GM12878 (cell line): ENCODE measurements around the gene MOG. TPM values are rescaled to one million over a fixed set of nuclear protein-coding genes. Genes with fewer than 3 reads are reported as not detected.

Source experiments
- ATAC-seq: fragments of 200-7000 bp; cut with Tn5 transposase; 3 replicates; pipeline ENCODE4 v1.9.1; 2020; ENCODE audit warnings: mild to moderate bottlenecking, moderate library complexity
- BruUV-seq: library from RNA; stranded (reverse); fragments of 400-500 nt; replicated peaks from 2 replicates; lab custom pipeline; 2021; lab: Mats Ljungman, UMichigan
- CTCF ChIA-PET: fragments of 300-600 bp; sonication (Branson Sonifier 250); formaldehyde crosslinking; extraction: SDS; loops from one replicate; lab custom pipeline; 2021; ENCODE audit warnings: inconsistent platforms; lab: Yijun Ruan, JAX
- POLR2A ChIA-PET: fragments of 350-600 bp; formaldehyde crosslinking; extraction: SDS; loops from one replicate; lab custom pipeline; 2021; ENCODE audit warnings: inconsistent platforms; lab: Charles Lee
- RAD21 ChIA-PET: fragments of 300-600 bp; sonication (Branson Sonifier 250); formaldehyde crosslinking; loops from one replicate; lab custom pipeline; 2023; ENCODE audit warnings: antibody characterized with exemption; ENCODE audit not compliant: unreplicated experiment; lab: Charles Lee
- SMC1A ChIA-PET: fragments of 300-600 bp; sonication (Branson Sonifier 250); formaldehyde crosslinking; loops from one replicate; lab custom pipeline; 2023; ENCODE audit not compliant: unreplicated experiment, uncharacterized antibody; lab: Charles Lee
- DNase-seq: peaks from one replicate; pipeline ENCODE4 v3.0.0-alpha.2; 2011; ENCODE audit warnings: low read depth, low spot score
- FAIRE-seq: peaks from 3 replicates; lab custom pipeline; 2011; peaks lifted over from hg19 to GRCh38; lab: Jason Lieb, UNC
- H2AFZ ChIP-seq: 2 replicates; pipeline ENCODE4 v1.6.0; 2011; ENCODE audit warnings: low read depth, low read length, control low read depth; ENCODE audit not compliant: control insufficient read depth
- H3K27ac ChIP-seq: 2 replicates; pipeline ENCODE4 v1.5.1; 2011; ENCODE audit warnings: control low read depth; ENCODE audit not compliant: control insufficient read depth, insufficient read depth
- H3K27me3 ChIP-seq, 2 experiments: replicated peaks in 1 of 2; 2 replicates each; pipeline versions ENCODE4 v1.6.0 to v1.6.1; 2011; ENCODE audit warnings: low read length in 1 of 2; ENCODE audit not compliant: control insufficient read depth in 2 of 2, insufficient read depth in 2 of 2
- H3K36me3 ChIP-seq, 2 experiments: 2 replicates each; pipeline ENCODE4 v1.5.1; 2011; ENCODE audit warnings: low read length in 1 of 2; ENCODE audit not compliant: control insufficient read depth in 2 of 2, insufficient read depth in 2 of 2
- H3K4me1 ChIP-seq: 2 replicates; pipeline ENCODE4 v1.6.1; 2011; ENCODE audit warnings: mild to moderate bottlenecking, low read length, moderate library complexity, mixed read lengths; ENCODE audit not compliant: control insufficient read depth, insufficient read depth
- H3K4me2 ChIP-seq: 2 replicates; pipeline ENCODE4 v1.6.0; 2011; ENCODE audit warnings: control low read depth; ENCODE audit not compliant: control insufficient read depth, insufficient read depth
- H3K4me3 ChIP-seq: fragments of 200-600 bp; sonication (generic); 2 replicates; pipeline ENCODE4 v1.5.1; 2016
- H3K79me2 ChIP-seq: 2 replicates; pipeline ENCODE4 v1.6.0; 2011; ENCODE audit warnings: low read length; ENCODE audit not compliant: control insufficient read depth, insufficient read depth
- H3K9ac ChIP-seq: 2 replicates; pipeline ENCODE4 v1.8.0; 2011; ENCODE audit warnings: low read length, control low read depth, mixed read lengths; ENCODE audit not compliant: control insufficient read depth, insufficient read depth
- H3K9me3 ChIP-seq: replicated peaks from 3 replicates; pipeline ENCODE4 v1.5.1; 2011; ENCODE audit warnings: mild to moderate bottlenecking, low read length; ENCODE audit not compliant: control insufficient read depth, insufficient read depth
- H4K20me1 ChIP-seq: 2 replicates; pipeline ENCODE4 v1.6.0; 2011; ENCODE audit not compliant: control insufficient read depth, insufficient read depth
- BHLHE40 ChIP-seq, 2 experiments: fragments of 450-650 bp in 1 of 2; IDR thresholded peaks; 2 replicates each; pipeline ENCODE4 v1.6.1; 2011 to 2017; ENCODE audit warnings: low read depth in 2 of 2, borderline replicate concordance in 1 of 2, improper control_type of control experiment in 1 of 2, low read length in 1 of 2, mild to moderate bottlenecking in 1 of 2
- CBX5 ChIP-seq: sonication (generic); IDR thresholded peaks from 2 replicates; pipeline ENCODE4 v1.6.1; 2016; ENCODE audit warnings: low read depth, moderate library complexity, mild to moderate bottlenecking, inconsistent platforms
- CHD1 ChIP-seq: IDR thresholded peaks from 2 replicates; pipeline ENCODE4 v1.6.1; 2012; ENCODE audit warnings: low read depth, low read length, improper control_type of control experiment
- ESRRA ChIP-seq: IDR thresholded peaks from 2 replicates; pipeline ENCODE4 v1.6.1; 2012; ENCODE audit warnings: mild to moderate bottlenecking, low read length, improper control_type of control experiment
- NR2F1 ChIP-seq: fragments of 450-650 bp; conservative IDR thresholded peaks from 2 replicates; pipeline ENCODE4 v1.6.1; 2017; ENCODE audit warnings: mild to moderate bottlenecking
- TCF12 ChIP-seq: IDR thresholded peaks from 2 replicates; pipeline ENCODE4 v1.6.1; 2011; ENCODE audit warnings: low read depth, mild to moderate bottlenecking, low read length
- ZBED1 ChIP-seq: IDR thresholded peaks from 2 replicates; pipeline ENCODE4 v1.6.1; 2016; ENCODE audit warnings: borderline replicate concordance
- WGBS: methylation state at CpG from one replicate; pipeline ENCODE4 v1.1.6; 2016; ENCODE audit warnings: low lambda C conversion rate; ENCODE audit not compliant: insufficient replicate concordance, insufficient coverage; ENCODE audit errors: missing lambda C conversion rate; 5-methylcytosine and 5-hydroxymethylcytosine counted together
- in situ Hi-C: fragments of 300-500 bp; cut with MboI; formaldehyde crosslinking; loops from 9 replicates; pipeline ENCODE4 v1.14.3; 2018; ENCODE audit warnings: mixed read lengths
- intact Hi-C: fragments of 100-400 bp; cut with micrococcal nuclease; formaldehyde crosslinking; loops from one replicate; pipeline ENCODE4 v1.14.2; 2022; ENCODE audit not compliant: unreplicated experiment
- polyA plus RNA-seq, 11 experiments: library from polyadenylated mRNA; depleted of rRNA in 4 of 11; unstranded in 6 of 11; stranded (reverse) in 5 of 11; fragments of >200 nt; fragmentation: Nextera tagmentation in 4 of 11; fragmentation: Illumina TruSeq in 1 of 11; extraction: Ambion mirVana in 4 of 11; extraction: Trizol in 1 of 11; gene quantifications; 1 replicate in 1 of 11; 2 replicates in 10 of 11; pipeline versions ENCODE4 v1.2.1 to v1.2.3, GENCODE V29; 2011 to 2016; ENCODE audit warnings: inconsistent platforms in 2 of 11, missing spikeins in 2 of 11, low read depth in 1 of 11
- total RNA-seq, 4 experiments: library from RNA; depleted of rRNA in 3 of 4; stranded (reverse); fragments of >200 nt in 3 of 4; fragmentation: Illumina TruSeq in 1 of 4; extraction: Trizol in 1 of 4; gene quantifications; 2 replicates each; pipeline versions ENCODE4 v1.2.1 to v1.2.3, GENCODE V29; 2013 to 2021
- TF ChIP-seq, protein P1 (sequence below): fragments of 450-650 bp; IDR thresholded peaks from 2 replicates; pipeline ENCODE4 v1.6.1; 2016; ENCODE audit warnings: mild to moderate bottlenecking
- TF ChIP-seq, protein P2 (sequence below): IDR thresholded peaks from 2 replicates; pipeline ENCODE4 v1.6.1; 2011; ENCODE audit warnings: borderline replicate concordance, low read depth, mild to moderate bottlenecking, moderate library complexity, low read length; ENCODE audit not compliant: insufficient read depth, poor library complexity, severe bottlenecking

Gene MOG
- total and polyA plus RNA-seq, 10 of the 15 experiments (the other 5 are each of a cell fraction or from before 2014, with no cell fraction given): not detected

DNA sequence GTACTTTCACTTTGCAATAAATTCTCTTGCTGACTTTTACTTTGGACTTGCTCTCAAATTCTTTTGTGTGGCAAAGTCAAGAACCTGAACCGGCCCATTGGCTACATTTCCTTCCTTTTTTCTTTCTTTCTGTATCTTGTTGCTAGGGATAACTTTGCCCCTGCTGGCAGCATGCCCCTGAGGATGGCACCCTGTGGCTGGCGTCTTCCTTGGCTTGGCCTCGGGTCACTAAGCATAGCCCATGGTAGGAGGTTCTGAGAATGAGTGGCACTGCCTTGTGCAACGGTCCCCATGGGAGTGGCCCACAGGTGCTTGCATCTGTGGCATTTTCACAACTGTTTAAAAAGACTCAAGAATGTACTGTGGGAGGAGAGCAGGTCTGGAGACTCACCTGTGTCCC, 52.3 kb downstream of the MOG start:
- no peak for TF ChIP-seq CBX5
- TF ChIP-seq, protein P1, sequence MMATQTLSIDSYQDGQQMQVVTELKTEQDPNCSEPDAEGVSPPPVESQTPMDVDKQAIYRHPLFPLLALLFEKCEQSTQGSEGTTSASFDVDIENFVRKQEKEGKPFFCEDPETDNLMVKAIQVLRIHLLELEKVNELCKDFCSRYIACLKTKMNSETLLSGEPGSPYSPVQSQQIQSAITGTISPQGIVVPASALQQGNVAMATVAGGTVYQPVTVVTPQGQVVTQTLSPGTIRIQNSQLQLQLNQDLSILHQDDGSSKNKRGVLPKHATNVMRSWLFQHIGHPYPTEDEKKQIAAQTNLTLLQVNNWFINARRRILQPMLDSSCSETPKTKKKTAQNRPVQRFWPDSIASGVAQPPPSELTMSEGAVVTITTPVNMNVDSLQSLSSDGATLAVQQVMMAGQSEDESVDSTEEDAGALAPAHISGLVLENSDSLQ: peak; percentile 65
- TF ChIP-seq, all 136 proteins: peak for 1
- Histone ChIP-seq H3K4me1 (peaks cover 11% of the 10 kb centered on the region; the same call in 1 of the 2 replicates), H3K27me3 (no peaks in the 10 kb centered on the region), H3K79me2 (no peaks in the 10 kb centered on the region), H4K20me1 (no peaks in the 10 kb centered on the region), H3K4me2 (peak overlapping the region; percentile 68), H3K4me3 (no peak overlapping the region), H2AFZ (peak overlapping the region; percentile 24; the same call in 1 of the 2 replicates), H3K36me3 (no peaks in the 10 kb centered on the region), H3K9me3 (no peaks in the 10 kb centered on the region; the same call in 2 of the 3 replicates), H3K27ac (no peak overlapping the region), H3K9ac (no peak overlapping the region)
- intact Hi-C loops: no loop called here
- in situ Hi-C loops: no loop called here
- no TSS peak for BruUV-seq
- ChIA-PET POLR2A (interaction anchor here (1.0 kb wide), 3 partner anchors 13 to 50 kb away, joined by 3 to 6 read pairs (median 3); no protein-coding TSS in a partner anchor), RAD21 (interaction anchor here (1.1 to 2.4 kb wide), 4 partner anchors 11 to 55 kb away, joined by 3 to 7 read pairs (median 6); no protein-coding TSS in a partner anchor), CTCF (interaction anchor here (1.2 to 2.6 kb wide), 7 partner anchors 10 to 59 kb away, joined by 5 to 12 read pairs (median 8); no protein-coding TSS in a partner anchor), SMC1A (interaction anchor here (1.1 to 2.1 kb wide), 4 partner anchors 12 to 126 kb away, joined by 3 to 9 read pairs (median 6); no protein-coding TSS in a partner anchor)
- 0% methylated on average over 4 of the region's 4 CpGs for WGBS
- ATAC-seq (peak; percentile 76), DNase-seq (no peak), FAIRE-seq (peak; percentile 87)

DNA sequence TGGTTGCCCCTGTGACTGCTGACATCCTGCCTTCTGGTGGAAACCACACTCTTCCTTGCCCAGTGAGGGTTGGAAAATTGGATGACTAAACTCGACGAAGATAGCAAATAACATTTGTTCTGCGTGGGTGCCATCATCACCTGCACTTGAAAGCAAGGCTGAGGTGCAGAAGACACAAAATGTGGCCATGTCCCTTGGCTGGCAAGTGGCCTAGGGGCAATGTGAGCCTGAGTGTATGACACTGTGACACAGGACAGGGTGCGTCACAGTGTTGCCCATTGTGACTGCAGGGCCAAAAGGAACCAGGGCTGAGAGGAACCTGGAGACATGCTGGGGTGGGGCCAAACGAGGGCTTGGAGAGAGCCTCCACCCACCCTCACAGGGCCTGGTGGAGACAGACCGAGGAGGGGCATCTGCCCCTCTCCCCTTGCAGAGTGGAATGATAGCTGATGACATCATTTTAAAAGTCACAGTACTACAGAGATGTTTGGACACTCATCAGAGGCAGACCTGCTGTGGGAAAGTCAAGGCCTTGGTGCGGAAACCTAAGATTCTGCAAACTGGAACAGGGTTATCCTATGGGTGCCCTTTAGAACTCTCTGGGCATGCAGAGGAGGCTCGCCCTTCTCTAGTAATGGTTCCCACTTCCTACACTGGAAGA, 53.5 kb downstream of the MOG start:
- RAD21 ChIA-PET: no interaction called here
- FAIRE-seq: no peak
- Histone ChIP-seq H3K79me2 (no peaks in the 10 kb centered on the region), H3K27ac (no peak overlapping the region), H3K4me2 (no peak overlapping the region)
- in situ Hi-C loops: no loop called here
- SMC1A ChIA-PET: interaction anchor here (2.1 kb wide), 1 partner anchor 11 kb away, joined by 9 read pairs; no protein-coding TSS in a partner anchor
- CTCF ChIA-PET: interaction anchor here (0.9 to 2.0 kb wide), 3 partner anchors 28 to 60 kb away, joined by 3 to 8 read pairs (median 4); no protein-coding TSS in a partner anchor
- TF ChIP-seq, protein P2, sequence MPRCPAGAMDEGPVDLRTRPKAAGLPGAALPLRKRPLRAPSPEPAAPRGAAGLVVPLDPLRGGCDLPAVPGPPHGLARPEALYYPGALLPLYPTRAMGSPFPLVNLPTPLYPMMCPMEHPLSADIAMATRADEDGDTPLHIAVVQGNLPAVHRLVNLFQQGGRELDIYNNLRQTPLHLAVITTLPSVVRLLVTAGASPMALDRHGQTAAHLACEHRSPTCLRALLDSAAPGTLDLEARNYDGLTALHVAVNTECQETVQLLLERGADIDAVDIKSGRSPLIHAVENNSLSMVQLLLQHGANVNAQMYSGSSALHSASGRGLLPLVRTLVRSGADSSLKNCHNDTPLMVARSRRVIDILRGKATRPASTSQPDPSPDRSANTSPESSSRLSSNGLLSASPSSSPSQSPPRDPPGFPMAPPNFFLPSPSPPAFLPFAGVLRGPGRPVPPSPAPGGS: no peak
- TF ChIP-seq NR2F1 (no peak), CHD1 (no peak), ESRRA (no peak), TCF12 (no peak), ZBED1 (no peak), BHLHE40 (IDR thresholded peaks at IDR 0.05; ENCODE audit: borderline replicate concordance in 1 of 2, low read depth in 2 of 2, low read length in 1 of 2) (no peak)
- TF ChIP-seq, all 136 proteins: peak for 0
- Histone ChIP-seq H2AFZ (no peak overlapping the region), H3K4me1 (peaks cover 11% of the 10 kb centered on the region; the same call in 1 of the 2 replicates), H3K4me3 (no peak overlapping the region), H4K20me1 (no peaks in the 10 kb centered on the region), H3K36me3 (no peaks in the 10 kb centered on the region), H3K9ac (no peak overlapping the region), H3K27me3 (no peaks in the 10 kb centered on the region), H3K9me3 (no peaks in the 10 kb centered on the region; the same call in 2 of the 3 replicates)
- ATAC-seq (no peak), DNase-seq (no peak)
- no TSS peak for BruUV-seq
- POLR2A ChIA-PET: no interaction called here
- 60% methylated on average over 8 of the region's 8 CpGs for WGBS
- intact Hi-C loops: no loop called here
